GM10248 (cell line): ENCODE measurements around the gene ACOT13.

Source experiments
- CTCF ChIA-PET: fragments of 300-600 bp; sonication (Branson Sonifier 250); formaldehyde crosslinking; extraction: SDS; loops from one replicate; lab custom pipeline; 2021; ENCODE audit warnings: antibody characterized with exemption; lab: Yijun Ruan, JAX
- POLR2A ChIA-PET: fragments of 350-650 bp; sonication (Branson Sonifier 250); formaldehyde crosslinking; extraction: SDS; loops from one replicate; lab custom pipeline; 2020; ENCODE audit warnings: antibody characterized with exemption; lab: Yijun Ruan, JAX
- DNase-seq: peaks from one replicate; pipeline ENCODE4 v3.0.0; 2012; ENCODE audit errors: extremely low spot score
- TF ChIP-seq, protein P1 (sequence below): IDR thresholded peaks from 2 replicates; pipeline ENCODE4 v1.5.1; 2012; ENCODE audit warnings: mild to moderate bottlenecking, low read depth; ENCODE audit errors: extremely low read depth, missing control alignments, control extremely low read depth

ACOT13 gene

GRCh38 chr6:24689964-24690363 lies 23.1 kb downstream of the ACOT13 start:
- TF ChIP-seq, protein P1, sequence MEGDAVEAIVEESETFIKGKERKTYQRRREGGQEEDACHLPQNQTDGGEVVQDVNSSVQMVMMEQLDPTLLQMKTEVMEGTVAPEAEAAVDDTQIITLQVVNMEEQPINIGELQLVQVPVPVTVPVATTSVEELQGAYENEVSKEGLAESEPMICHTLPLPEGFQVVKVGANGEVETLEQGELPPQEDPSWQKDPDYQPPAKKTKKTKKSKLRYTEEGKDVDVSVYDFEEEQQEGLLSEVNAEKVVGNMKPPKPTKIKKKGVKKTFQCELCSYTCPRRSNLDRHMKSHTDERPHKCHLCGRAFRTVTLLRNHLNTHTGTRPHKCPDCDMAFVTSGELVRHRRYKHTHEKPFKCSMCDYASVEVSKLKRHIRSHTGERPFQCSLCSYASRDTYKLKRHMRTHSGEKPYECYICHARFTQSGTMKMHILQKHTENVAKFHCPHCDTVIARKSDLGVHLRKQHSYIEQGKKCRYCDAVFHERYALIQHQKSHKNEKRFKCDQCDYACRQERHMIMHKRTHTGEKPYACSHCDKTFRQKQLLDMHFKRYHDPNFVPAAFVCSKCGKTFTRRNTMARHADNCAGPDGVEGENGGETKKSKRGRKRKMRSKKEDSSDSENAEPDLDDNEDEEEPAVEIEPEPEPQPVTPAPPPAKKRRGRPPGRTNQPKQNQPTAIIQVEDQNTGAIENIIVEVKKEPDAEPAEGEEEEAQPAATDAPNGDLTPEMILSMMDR: no peak
- ChIA-PET CTCF (interaction anchor here (1.0 to 2.9 kb wide), 4 partner anchors 109 to 169 kb away, joined by 3 to 13 read pairs (median 4); no protein-coding TSS in a partner anchor), POLR2A (interaction anchor here (0.6 kb wide), 1 partner anchor 167 kb away, joined by 3 read pairs; no protein-coding TSS in a partner anchor)
- no peak for DNase-seq

DNA sequence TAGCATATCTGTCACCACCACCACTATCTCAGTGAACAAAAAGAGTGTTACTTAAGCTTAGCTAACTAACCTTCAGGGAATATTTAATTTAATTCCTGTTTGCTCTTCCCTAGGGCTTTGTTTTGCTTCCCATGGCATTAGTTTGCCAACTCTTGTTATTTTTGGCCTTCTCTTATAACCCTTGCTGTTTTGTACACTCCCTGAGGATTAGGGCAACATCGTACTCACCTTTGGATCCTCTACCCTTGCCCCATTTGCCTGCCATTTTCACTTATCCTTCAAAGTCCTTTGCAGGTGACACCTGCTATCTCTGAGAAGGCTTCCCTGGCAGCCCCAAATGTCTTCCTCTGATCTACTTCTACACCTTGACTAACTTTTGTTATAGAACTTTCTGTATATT lies 23.7 kb downstream of the ACOT13 start:
- POLR2A ChIA-PET: no interaction called here
- CTCF ChIA-PET: interaction anchor here (1.7 to 2.9 kb wide), 2 partner anchors 109 to 169 kb away, joined by 4 to 13 read pairs; no protein-coding TSS in a partner anchor
- no peak for DNase-seq
- TF ChIP-seq, protein P1: no peak

DNA sequence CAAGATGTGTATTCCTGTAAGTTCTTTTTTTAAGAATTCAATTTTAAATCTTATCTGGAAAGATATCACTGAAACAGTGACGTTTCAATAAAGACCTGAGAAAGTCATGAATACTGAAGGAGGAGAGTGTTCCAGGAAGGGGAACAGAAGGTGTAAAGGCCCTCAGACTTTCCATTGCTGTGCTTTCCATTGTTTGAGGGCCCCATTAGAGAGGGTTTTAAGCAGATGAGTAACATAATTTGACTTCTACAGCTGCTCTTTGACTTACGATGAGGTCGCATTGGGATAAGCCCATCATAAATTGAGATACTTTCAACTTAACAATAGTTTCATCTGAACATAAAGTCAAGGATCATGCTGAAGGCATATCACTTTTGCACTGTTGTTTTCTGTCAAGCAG lies 24.7 kb downstream of the ACOT13 start:
- CTCF ChIA-PET: interaction anchor here (1.7 kb wide), 1 partner anchor 170 kb away, joined by 4 read pairs; no protein-coding TSS in a partner anchor
- no peak for DNase-seq
- TF ChIP-seq, protein P1: no peak
- POLR2A ChIA-PET: interaction anchor here (0.6 kb wide), 1 partner anchor 132 kb away, joined by 3 read pairs; no protein-coding TSS in a partner anchor

- DNase-seq: no peak
- ChIA-PET CTCF (interaction anchor here (1.5 kb wide), 2 partner anchors 25 to 111 kb away, joined by 3 to 6 read pairs; partner anchors contain the start of genes ACOT13 and TDP2), POLR2A (no interaction called here)
- TF ChIP-seq, protein P1: no peak
Measured at GRCh38 chr6:24692003-24692402, 25.1 kb downstream of the ACOT13 start.

- no peak for DNase-seq
- ChIA-PET POLR2A (no interaction called here), CTCF (interaction anchor here (1.5 kb wide), 2 partner anchors 26 to 112 kb away, joined by 3 to 6 read pairs; partner anchors contain the start of genes ACOT13 and TDP2)
- TF ChIP-seq, protein P1: no peak
Measured at GRCh38 chr6:24692415-24692814, 25.5 kb downstream of the ACOT13 start.

DNA sequence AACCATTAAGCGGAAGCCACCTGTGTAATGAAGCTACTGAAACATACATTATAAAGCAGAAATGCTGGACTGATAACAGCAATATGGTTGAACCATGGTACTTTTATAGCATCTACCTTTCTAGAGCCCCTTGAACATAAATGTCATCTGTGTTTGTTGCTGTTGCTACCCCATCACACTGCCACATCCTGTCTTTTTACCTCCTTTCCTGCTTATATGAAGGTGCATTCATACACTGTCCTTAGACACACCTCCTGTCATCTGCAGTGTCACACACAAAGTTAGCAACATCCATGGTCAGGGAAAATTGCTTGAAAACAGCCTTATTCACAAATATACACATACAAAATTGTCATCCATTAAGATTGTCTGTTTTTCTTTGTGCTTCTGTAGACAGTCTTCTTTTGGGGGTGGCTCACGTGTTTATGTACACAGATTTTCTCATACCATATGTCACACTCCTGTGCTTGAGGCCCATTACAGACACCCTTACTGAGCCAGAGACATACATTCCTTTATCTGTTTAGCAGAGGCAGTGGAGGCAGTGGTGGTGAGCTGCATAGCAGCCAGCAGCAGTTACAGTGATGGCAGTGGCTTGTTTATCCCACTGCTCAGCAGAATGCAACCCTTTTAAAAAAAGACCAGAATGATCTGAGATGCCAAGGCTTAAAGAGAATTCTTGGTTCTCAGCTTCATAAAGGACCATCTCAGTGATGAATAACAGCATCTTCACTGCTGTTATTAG lies 26.1 kb downstream of the ACOT13 start:
- POLR2A ChIA-PET: no interaction called here
- DNase-seq: no peak
- CTCF ChIA-PET: interaction anchor here (1.5 to 1.7 kb wide), 3 partner anchors 26 to 112 kb away, joined by 3 to 6 read pairs (median 4); partner anchors contain the start of genes ACOT13 and TDP2
- TF ChIP-seq, protein P1: no peak
